HEK293 (cell line): Measurements from ENCODE around the gene PDE6B.

ENCODE experiments used
- CTCF ChIA-PET: fragments of 350-600 bp; formaldehyde crosslinking; extraction: SDS; loops from one replicate; lab custom pipeline; 2021; ENCODE audit warnings: antibody characterized with exemption; lab: Yijun Ruan, JAX
- POLR2A ChIA-PET: fragments of 300-600 bp; formaldehyde crosslinking; extraction: SDS; loops from one replicate; lab custom pipeline; 2020; ENCODE audit warnings: antibody characterized with exemption, inconsistent platforms; lab: Yijun Ruan, JAX
- H3K27ac ChIP-seq: fragments of 200-500 bp; sonication (Bioruptor generic); 2 replicates; pipeline ENCODE4 v1.5.1; 2014; ENCODE audit warnings: low read depth, low read length, control low read depth, inconsistent platforms; ENCODE audit errors: extremely low read depth
- H3K36me3 ChIP-seq, 2 experiments: fragments of 200-500 bp in 1 of 2; sonication (Bioruptor generic) in 1 of 2; 1 replicate in 1 of 2; 2 replicates in 1 of 2; pipeline ENCODE4 v1.5.1; 2014 to 2017; ENCODE audit warnings: inconsistent platforms in 2 of 2, low read length in 2 of 2; ENCODE audit not compliant: control insufficient read depth in 2 of 2, insufficient read depth in 1 of 2
- H3K4me1 ChIP-seq: fragments of 200-500 bp; sonication (Bioruptor generic); 2 replicates; pipeline ENCODE4 v1.5.1; 2014; ENCODE audit warnings: mild to moderate bottlenecking, low read length, inconsistent platforms; ENCODE audit not compliant: control insufficient read depth, insufficient read depth
- H3K4me3 ChIP-seq: 2 replicates; pipeline ENCODE4 v1.5.1; 2011; ENCODE audit warnings: low read depth, mild to moderate bottlenecking, control low read depth, low read length, moderate library complexity
- H3K9me3 ChIP-seq: fragments of 200-500 bp; sonication (Bioruptor generic); 2 replicates; pipeline ENCODE4 v1.5.1; 2014; ENCODE audit warnings: low read depth, low read length, inconsistent platforms; ENCODE audit not compliant: control insufficient read depth, insufficient read depth
- KLF16 ChIP-seq: fragments of 450-650 bp; formaldehyde crosslinking; IDR thresholded peaks from 2 replicates; pipeline ENCODE4 v1.5.1; 2017; ENCODE audit warnings: missing biosample characterization, missing genetic modification characterization
- KLF7 ChIP-seq: fragments of 450-650 bp; formaldehyde crosslinking; IDR thresholded peaks from 2 replicates; pipeline ENCODE4 v1.5.1; 2016; ENCODE audit warnings: missing biosample characterization, missing genetic modification characterization, borderline replicate concordance
- ZBTB10 ChIP-seq: fragments of 450-650 bp; formaldehyde crosslinking; IDR thresholded peaks from 2 replicates; pipeline ENCODE4 v1.5.1; 2016; ENCODE audit warnings: missing biosample characterization, missing genetic modification characterization
- ZFP69B ChIP-seq: fragments of 450-650 bp; formaldehyde crosslinking; IDR thresholded peaks from 2 replicates; pipeline ENCODE4 v1.5.1; 2016; ENCODE audit warnings: missing biosample characterization, missing genetic modification characterization
- ZIC2 ChIP-seq: fragments of 450-650 bp; formaldehyde crosslinking; IDR thresholded peaks from 2 replicates; pipeline ENCODE4 v1.5.1; 2016; ENCODE audit warnings: missing biosample characterization, missing genetic modification characterization
- ZNF473 ChIP-seq: fragments of 450-650 bp; formaldehyde crosslinking; IDR thresholded peaks from 2 replicates; pipeline ENCODE4 v1.5.1; 2017; ENCODE audit warnings: missing biosample characterization, missing genetic modification characterization
- ZNF518A ChIP-seq: fragments of 450-650 bp; formaldehyde crosslinking; conservative IDR thresholded peaks from 2 replicates; pipeline ENCODE4 v1.5.1; 2016; ENCODE audit warnings: low read depth, missing biosample characterization, missing genetic modification characterization
- ZSCAN23 ChIP-seq: fragments of 450-650 bp; formaldehyde crosslinking; IDR thresholded peaks from 2 replicates; pipeline ENCODE4 v1.5.1; 2016; ENCODE audit warnings: missing biosample characterization, missing genetic modification characterization
- TF ChIP-seq, protein P1 (sequence below): fragments of 450-650 bp; formaldehyde crosslinking; IDR thresholded peaks from 2 replicates; pipeline ENCODE4 v1.5.1; 2016; ENCODE audit warnings: missing biosample characterization, missing genetic modification characterization
- TF ChIP-seq, protein P2 (sequence below): fragments of 450-650 bp; formaldehyde crosslinking; IDR thresholded peaks from 2 replicates; pipeline ENCODE4 v1.5.1; 2017; ENCODE audit warnings: missing biosample characterization, missing genetic modification characterization
- TF ChIP-seq, protein P3 (sequence below): fragments of 450-650 bp; formaldehyde crosslinking; IDR thresholded peaks from 2 replicates; pipeline ENCODE4 v1.5.1; 2016; ENCODE audit warnings: missing biosample characterization, missing genetic modification characterization

PDE6B gene

DNA sequence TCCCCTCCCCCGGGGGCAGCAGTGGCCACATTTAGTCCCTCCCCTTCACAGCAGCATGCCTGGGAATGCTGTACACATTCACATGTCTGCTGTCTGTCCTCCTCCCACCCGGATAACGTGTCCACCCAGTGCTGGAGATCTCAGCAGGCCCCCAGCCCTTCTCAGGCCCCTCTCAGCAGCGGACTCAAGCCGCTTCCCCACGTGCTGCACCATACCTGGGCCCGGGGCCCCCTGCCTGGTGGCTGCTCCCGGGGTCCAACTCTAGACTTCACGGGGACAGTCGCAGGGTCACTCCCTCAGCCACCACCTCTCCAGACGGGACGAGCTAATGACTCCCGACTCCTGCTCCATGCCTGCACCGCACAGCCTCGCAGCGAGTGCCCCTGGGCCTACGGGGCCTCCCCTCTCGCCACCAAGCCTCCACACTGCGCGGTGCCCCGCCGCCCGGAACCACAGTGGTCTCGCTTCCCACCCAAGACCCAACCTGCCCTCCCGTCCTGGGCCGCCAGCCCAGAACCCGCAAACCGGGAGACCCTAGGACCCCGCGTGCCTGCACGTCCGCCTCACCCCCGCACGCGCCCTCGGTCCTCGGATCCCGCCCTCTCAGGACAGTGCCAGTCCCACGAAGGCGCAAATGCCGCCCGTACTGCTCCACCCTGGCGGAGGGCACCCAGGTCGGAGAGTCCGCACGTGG lies 79.0 kb downstream of the PDE6B start:
- CTCF ChIA-PET = no interaction called here
- H3K4me1 ChIP-seq = no peaks in the 10 kb centered on the region
- no peaks in the 10 kb centered on the region for H3K9me3 ChIP-seq
- H3K36me3 ChIP-seq = peaks cover 0 to 12% of the 10 kb centered on the region in 2 experiments; a peak in 1 of 3 replicates
- no peak overlapping the region for H3K27ac ChIP-seq
- POLR2A ChIA-PET = no interaction called here
- no peak overlapping the region for H3K4me3 ChIP-seq
- TF ChIP-seq ZNF473 (tag by site-specific recombination) (no peak), ZIC2 (tag by site-specific recombination) (0 out of 2 replicates have a peak, but pooled peaks have one; percentile 19)

DNA sequence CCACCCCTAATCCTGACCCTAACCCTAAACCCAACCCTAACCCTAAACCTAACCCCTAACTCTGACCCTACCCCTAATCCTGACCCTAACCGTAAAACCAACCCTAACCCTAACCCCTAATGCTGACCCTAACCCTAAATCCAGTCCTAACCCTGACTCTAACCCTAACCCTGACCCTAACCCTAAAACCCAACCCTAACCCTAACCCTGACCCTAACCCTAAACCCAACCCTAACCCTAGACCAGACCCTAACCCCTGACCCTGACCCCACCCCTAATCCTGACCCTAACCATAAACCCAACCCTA lies 79.6 kb downstream of the PDE6B start:
- TF ChIP-seq ZBTB10 (tag by site-specific recombination) (0 out of 2 replicates have a peak, but pooled peaks have one; percentile 50), ZFP69B (tag by site-specific recombination) (no peak)
- TF ChIP-seq, protein P1, sequence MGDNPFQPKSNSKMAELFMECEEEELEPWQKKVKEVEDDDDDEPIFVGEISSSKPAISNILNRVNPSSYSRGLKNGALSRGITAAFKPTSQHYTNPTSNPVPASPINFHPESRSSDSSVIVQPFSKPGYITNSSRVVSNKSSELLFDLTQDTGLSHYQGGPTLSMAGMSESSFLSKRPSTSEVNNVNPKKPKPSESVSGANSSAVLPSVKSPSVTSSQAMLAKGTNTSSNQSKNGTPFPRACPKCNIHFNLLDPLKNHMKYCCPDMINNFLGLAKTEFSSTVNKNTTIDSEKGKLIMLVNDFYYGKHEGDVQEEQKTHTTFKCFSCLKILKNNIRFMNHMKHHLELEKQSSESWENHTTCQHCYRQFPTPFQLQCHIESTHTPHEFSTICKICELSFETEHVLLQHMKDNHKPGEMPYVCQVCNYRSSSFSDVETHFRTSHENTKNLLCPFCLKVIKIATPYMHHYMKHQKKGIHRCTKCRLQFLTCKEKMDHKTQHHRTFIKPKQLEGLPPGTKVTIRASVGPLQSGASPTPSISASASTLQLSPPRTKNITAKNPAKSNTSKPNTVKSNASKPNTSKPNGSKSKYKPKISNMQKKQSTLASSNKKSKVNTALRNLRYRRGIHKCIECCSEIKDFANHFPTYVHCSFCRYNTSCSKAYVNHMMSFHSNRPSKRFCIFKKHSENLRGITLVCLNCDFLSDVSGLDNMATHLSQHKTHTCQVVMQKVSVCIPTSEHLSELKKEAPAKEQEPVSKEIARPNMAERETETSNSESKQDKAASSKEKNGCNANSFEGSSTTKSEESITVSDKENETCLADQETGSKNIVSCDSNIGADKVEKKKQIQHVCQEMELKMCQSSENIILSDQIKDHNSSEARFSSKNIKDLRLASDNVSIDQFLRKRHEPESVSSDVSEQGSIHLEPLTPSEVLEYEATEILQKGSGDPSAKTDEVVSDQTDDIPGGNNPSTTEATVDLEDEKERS (tag by site-specific recombination) = 0 out of 2 replicates have a peak, but pooled peaks have one; percentile 18
- TF ChIP-seq, all 188 proteins: peak for 2
- CTCF ChIA-PET = no interaction called here
- peaks cover 0 to 18% of the 10 kb centered on the region in 2 experiments; a peak in 1 of 3 replicates for H3K36me3 ChIP-seq
- H3K4me3 ChIP-seq = no peak overlapping the region
- POLR2A ChIA-PET = interaction anchor here (0.6 kb wide), 1 partner anchor 30 kb away, joined by 4 read pairs; the partner anchor contains the start of genes ATP5ME and MYL5
- H3K27ac ChIP-seq = no peak overlapping the region
- H3K4me1 ChIP-seq = no peaks in the 10 kb centered on the region
- no peaks in the 10 kb centered on the region for H3K9me3 ChIP-seq

DNA sequence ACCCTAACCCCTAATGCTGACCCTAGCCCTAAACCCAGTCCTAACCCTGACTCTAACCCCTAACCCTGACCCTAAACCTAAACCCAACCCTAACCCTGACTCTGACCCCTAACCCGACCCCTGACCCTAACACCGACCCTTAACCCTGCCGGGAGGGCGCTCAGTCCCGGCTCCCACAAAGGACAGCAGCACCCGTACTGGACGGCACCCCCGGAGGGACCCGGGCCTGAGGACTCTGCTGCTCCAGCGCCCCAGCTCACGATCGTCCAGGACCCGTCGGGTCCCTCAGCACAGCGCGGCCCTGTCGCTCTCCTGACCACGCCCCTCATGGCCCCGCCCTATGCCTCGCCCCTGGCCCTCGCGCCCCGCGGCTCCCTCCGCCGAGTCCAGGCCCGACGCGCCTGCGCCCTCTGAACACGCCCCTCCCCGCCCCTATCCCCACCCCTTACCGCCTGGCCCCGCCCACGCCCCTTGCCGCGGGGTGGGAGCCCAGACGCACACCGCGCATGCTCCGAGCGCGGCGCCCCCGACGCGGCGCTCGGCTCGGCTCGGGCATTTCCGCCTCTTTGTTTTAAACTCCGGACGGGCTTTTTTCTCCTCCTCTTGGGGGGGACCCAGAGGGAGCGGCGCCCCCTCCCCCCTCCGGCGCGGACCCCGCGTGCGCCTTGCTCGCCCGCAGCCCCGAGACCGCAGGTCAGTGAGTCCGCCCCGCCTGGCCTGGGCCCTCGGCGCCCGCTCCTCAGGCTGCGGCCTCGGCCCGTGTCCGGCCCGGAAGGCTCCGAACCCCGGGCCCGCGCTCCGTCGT lies 80.1 kb downstream of the PDE6B start, which contains the start of gene PCGF3:
Gene PCGF3, plus strand, starts transcription at position 555 of the 805 bp plus-strand sequence. CDS start 27,849 bp downstream, outside the sequence.
- POLR2A ChIA-PET = interaction anchor here (0.6 kb wide), 1 partner anchor 31 kb away, joined by 4 read pairs; the partner anchor contains the start of genes ATP5ME and MYL5
- Histone ChIP-seq H3K4me3 (peak within 1 kb of the TSS; percentile 70), H3K36me3 (peaks cover 0 to 22% of the 10 kb centered on the region in 2 experiments; a peak in 1 of 3 replicates), H3K9me3 (no peaks in the 10 kb centered on the region), H3K27ac (peak within 1 kb of the TSS; percentile 81; the same call in 1 of the 2 replicates), H3K4me1 (no peaks in the 10 kb centered on the region)
- CTCF ChIA-PET = no interaction called here
- TF ChIP-seq, protein P2, sequence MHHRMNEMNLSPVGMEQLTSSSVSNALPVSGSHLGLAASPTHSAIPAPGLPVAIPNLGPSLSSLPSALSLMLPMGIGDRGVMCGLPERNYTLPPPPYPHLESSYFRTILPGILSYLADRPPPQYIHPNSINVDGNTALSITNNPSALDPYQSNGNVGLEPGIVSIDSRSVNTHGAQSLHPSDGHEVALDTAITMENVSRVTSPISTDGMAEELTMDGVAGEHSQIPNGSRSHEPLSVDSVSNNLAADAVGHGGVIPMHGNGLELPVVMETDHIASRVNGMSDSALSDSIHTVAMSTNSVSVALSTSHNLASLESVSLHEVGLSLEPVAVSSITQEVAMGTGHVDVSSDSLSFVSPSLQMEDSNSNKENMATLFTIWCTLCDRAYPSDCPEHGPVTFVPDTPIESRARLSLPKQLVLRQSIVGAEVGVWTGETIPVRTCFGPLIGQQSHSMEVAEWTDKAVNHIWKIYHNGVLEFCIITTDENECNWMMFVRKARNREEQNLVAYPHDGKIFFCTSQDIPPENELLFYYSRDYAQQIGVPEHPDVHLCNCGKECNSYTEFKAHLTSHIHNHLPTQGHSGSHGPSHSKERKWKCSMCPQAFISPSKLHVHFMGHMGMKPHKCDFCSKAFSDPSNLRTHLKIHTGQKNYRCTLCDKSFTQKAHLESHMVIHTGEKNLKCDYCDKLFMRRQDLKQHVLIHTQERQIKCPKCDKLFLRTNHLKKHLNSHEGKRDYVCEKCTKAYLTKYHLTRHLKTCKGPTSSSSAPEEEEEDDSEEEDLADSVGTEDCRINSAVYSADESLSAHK (tag by site-specific recombination) = no peak
- TF ChIP-seq ZSCAN23 (tag by site-specific recombination) = no peak
- TF ChIP-seq KLF16 (tag by site-specific recombination) = no peak
- TF ChIP-seq, protein P3, sequence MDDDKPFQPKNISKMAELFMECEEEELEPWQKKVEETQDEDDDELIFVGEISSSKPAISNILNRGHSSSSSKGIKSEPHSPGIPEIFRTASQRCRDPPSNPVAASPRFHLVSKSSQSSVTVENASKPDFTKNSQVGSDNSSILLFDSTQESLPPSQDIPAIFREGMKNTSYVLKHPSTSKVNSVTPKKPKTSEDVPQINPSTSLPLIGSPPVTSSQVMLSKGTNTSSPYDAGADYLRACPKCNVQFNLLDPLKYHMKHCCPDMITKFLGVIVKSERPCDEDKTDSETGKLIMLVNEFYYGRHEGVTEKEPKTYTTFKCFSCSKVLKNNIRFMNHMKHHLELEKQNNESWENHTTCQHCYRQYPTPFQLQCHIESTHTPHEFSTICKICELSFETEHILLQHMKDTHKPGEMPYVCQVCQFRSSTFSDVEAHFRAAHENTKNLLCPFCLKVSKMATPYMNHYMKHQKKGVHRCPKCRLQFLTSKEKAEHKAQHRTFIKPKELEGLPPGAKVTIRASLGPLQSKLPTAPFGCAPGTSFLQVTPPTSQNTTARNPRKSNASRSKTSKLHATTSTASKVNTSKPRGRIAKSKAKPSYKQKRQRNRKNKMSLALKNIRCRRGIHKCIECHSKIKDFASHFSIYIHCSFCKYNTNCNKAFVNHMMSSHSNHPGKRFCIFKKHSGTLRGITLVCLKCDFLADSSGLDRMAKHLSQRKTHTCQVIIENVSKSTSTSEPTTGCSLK (tag by site-specific recombination) = no peak
- TF ChIP-seq ZNF518A = no peak
- TF ChIP-seq KLF7 (tag by site-specific recombination) = peak; percentile 20; the same call in 1 of the 2 replicates
